HG03378 (cell line): Measurements from ENCODE around the gene CEMIP.

Source experiments
- ATAC-seq: cut with Tn5 transposase; IDR thresholded peaks from one replicate; pipeline ENCODE4 v1.9.1; 2021; ENCODE audit warnings: mild to moderate bottlenecking, moderate library complexity; ENCODE audit not compliant: unreplicated experiment

The CEMIP gene

GRCh38 chr15:80783260-80783659 lies 4.1 kb downstream of the CEMIP start:
- no peak for ATAC-seq

GRCh38 chr15:80785335-80785734 lies 6.2 kb downstream of the CEMIP start:
- ATAC-seq, result no peak

GRCh38 chr15:80785811-80786354 lies 6.7 kb downstream of the CEMIP start:
- no peak for ATAC-seq

- ATAC-seq, result no peak
These were observed 8.1 kb downstream of the CEMIP start for GRCh38 chr15:80787316-80787715.

- no peak for ATAC-seq
These were observed 9.4 kb downstream of the CEMIP start for GRCh38 chr15:80788536-80788935.

GRCh38 chr15:80789296-80789695 lies 10.1 kb downstream of the CEMIP start:
- no peak for ATAC-seq

GRCh38 chr15:80789796-80790195 lies 10.6 kb downstream of the CEMIP start:
- no peak for ATAC-seq

- ATAC-seq, result no peak
These were observed 11.1 kb downstream of the CEMIP start for GRCh38 chr15:80790236-80790635.

- no peak for ATAC-seq
These were observed 11.8 kb downstream of the CEMIP start for GRCh38 chr15:80791004-80791403.

- ATAC-seq, result no peak
These were observed 17.2 kb downstream of the CEMIP start for GRCh38 chr15:80796407-80796806.

GRCh38 chr15:80798911-80799310 lies 19.7 kb downstream of the CEMIP start:
- ATAC-seq, result no peak

- no peak for ATAC-seq
These were observed 20.9 kb downstream of the CEMIP start for GRCh38 chr15:80800067-80800466.

- ATAC-seq, result no peak
These were observed 22.9 kb downstream of the CEMIP start for GRCh38 chr15:80801891-80802680.

- no peak for ATAC-seq
These were observed 24.7 kb downstream of the CEMIP start for GRCh38 chr15:80803580-80804525.

- no peak for ATAC-seq
These were observed 25.9 kb downstream of the CEMIP start for GRCh38 chr15:80804970-80805495.

GRCh38 chr15:80811781-80812315 lies 32.7 kb downstream of the CEMIP start:
- ATAC-seq, result no peak

- ATAC-seq, result no peak
These were observed 35.9 kb downstream of the CEMIP start for GRCh38 chr15:80815106-80815505.

- no peak for ATAC-seq
These were observed 37.0 kb downstream of the CEMIP start for GRCh38 chr15:80816049-80816653.

- no peak for ATAC-seq
These were observed 37.8 kb downstream of the CEMIP start for GRCh38 chr15:80816936-80817335.

GRCh38 chr15:80817901-80818300 lies 38.7 kb downstream of the CEMIP start:
- no peak for ATAC-seq

GRCh38 chr15:80819001-80819400 lies 39.8 kb downstream of the CEMIP start:
- no peak for ATAC-seq
